ENCODE results near the gene PRSS50. TPM values are rescaled to one million over a fixed set of nuclear protein-coding genes. Genes with fewer than 3 reads are reported as not detected.

The PRSS50 gene
- total RNA-seq, 1 donor from 2014 or later: not detected

GRCh38 chr3:46672349-46672695 lies 45.3 kb downstream of the PRSS50 start:
- no peaks in the 10 kb centered on the region for H3K27me3 Mint-ChIP-seq (ENCODE audit: unreplicated experiment)
- no peaks in the 10 kb centered on the region for H3K9me3 Mint-ChIP-seq (ENCODE audit: unreplicated experiment)
- no peak for DNase-seq (ENCODE audit: extremely low spot score, unreplicated experiment)

GRCh38 chr3:46671541-46672348 lies 45.9 kb downstream of the PRSS50 start:
- Mint-ChIP-seq H3K27me3 (ENCODE audit: unreplicated experiment) (no peaks in the 10 kb centered on the region), H3K27ac (ENCODE audit: unreplicated experiment) (no peak overlapping the region), H3K4me1 (ENCODE audit: unreplicated experiment) (no peaks in the 10 kb centered on the region), H3K4me3 (ENCODE audit: unreplicated experiment) (no peak overlapping the region), H3K9me3 (ENCODE audit: unreplicated experiment) (no peaks in the 10 kb centered on the region), H3K36me3 (ENCODE audit: unreplicated experiment) (no peaks in the 10 kb centered on the region)
- TF ChIP-seq CTCF (IDR thresholded peaks at IDR 0.05): no peak
- no peak for DNase-seq (ENCODE audit: extremely low spot score, unreplicated experiment)

More at GRCh38 chr3:46672349-46672695, 45.3 kb downstream of the PRSS50 start:
- no peak overlapping the region for H3K4me3 Mint-ChIP-seq (ENCODE audit: unreplicated experiment)
- H3K4me1 Mint-ChIP-seq (ENCODE audit: unreplicated experiment): no peaks in the 10 kb centered on the region
- no peak overlapping the region for H3K27ac Mint-ChIP-seq (ENCODE audit: unreplicated experiment)
- no peaks in the 10 kb centered on the region for H3K36me3 Mint-ChIP-seq (ENCODE audit: unreplicated experiment)
- no peak for TF ChIP-seq CTCF (IDR thresholded peaks at IDR 0.05)

GRCh38 chr3:46670891-46671427 lies 46.7 kb downstream of the PRSS50 start:
- DNase-seq (ENCODE audit: extremely low spot score, unreplicated experiment): no peak

GRCh38 chr3:46670000-46670890 lies 47.4 kb downstream of the PRSS50 start:
- no peak for DNase-seq (ENCODE audit: extremely low spot score, unreplicated experiment)
- no peak overlapping the region for H3K4me3 Mint-ChIP-seq (ENCODE audit: unreplicated experiment)
- H3K27me3 Mint-ChIP-seq (ENCODE audit: unreplicated experiment): no peaks in the 10 kb centered on the region
- no peak overlapping the region for H3K27ac Mint-ChIP-seq (ENCODE audit: unreplicated experiment)
- TF ChIP-seq CTCF (IDR thresholded peaks at IDR 0.05): no peak
- H3K36me3 Mint-ChIP-seq (ENCODE audit: unreplicated experiment): no peaks in the 10 kb centered on the region
- H3K9me3 Mint-ChIP-seq (ENCODE audit: unreplicated experiment): no peaks in the 10 kb centered on the region
- H3K4me1 Mint-ChIP-seq (ENCODE audit: unreplicated experiment): no peaks in the 10 kb centered on the region

More at GRCh38 chr3:46670891-46671427, 46.7 kb downstream of the PRSS50 start:
- Mint-ChIP-seq H3K4me3 (ENCODE audit: unreplicated experiment) (no peak overlapping the region), H3K27me3 (ENCODE audit: unreplicated experiment) (no peaks in the 10 kb centered on the region), H3K27ac (ENCODE audit: unreplicated experiment) (no peak overlapping the region), H3K9me3 (ENCODE audit: unreplicated experiment) (no peaks in the 10 kb centered on the region), H3K36me3 (ENCODE audit: unreplicated experiment) (no peaks in the 10 kb centered on the region), H3K4me1 (ENCODE audit: unreplicated experiment) (no peaks in the 10 kb centered on the region)
- TF ChIP-seq CTCF (IDR thresholded peaks at IDR 0.05): no peak

All from osteocyte (in vitro differentiated cells).